ENCODE measurements around the gene DNAJA2.
"Not testable (repeated sequence)": the region's sequence is repeated elsewhere in the genome, so short reads cannot be mapped to it uniquely, and the experiment has no call there.

The DNAJA2 gene

GRCh38 chr16:46947900-46948547, 25.4 kb downstream of the DNAJA2 start:
- Histone ChIP-seq H3K79me2 (ENCODE audit: insufficient read depth, low read length) (no peaks in the 10 kb centered on the region), H3K4me2 (ENCODE audit: low read depth, low read length, poor library complexity, severe bottlenecking) (no peak overlapping the region), H3K36me3 (ENCODE audit: insufficient read depth, low read length) (no peaks in the 10 kb centered on the region), H3F3A (ENCODE audit: low read depth) (no peaks in the 10 kb centered on the region), H2AFZ (ENCODE audit: low read length) (no peak overlapping the region), H3K9me2 (replicated peaks; ENCODE audit: low read depth, low read length) (no peaks in the 10 kb centered on the region), H3K4me3 (ENCODE audit: low read length, poor library complexity, severe bottlenecking) (no peak overlapping the region), H3K27me3 (ENCODE audit: insufficient read depth, low read length, poor library complexity, severe bottlenecking) (no peaks in the 10 kb centered on the region), H3K9me3 (ENCODE audit: insufficient read depth, low read depth, low read length) (no peaks in the 10 kb centered on the region), H4K20me1 (ENCODE audit: insufficient read depth, low read length, poor library complexity, severe bottlenecking) (no peaks in the 10 kb centered on the region), H3K4me1 (ENCODE audit: insufficient read depth, low read length, poor library complexity, severe bottlenecking) (no peaks in the 10 kb centered on the region), H3K9ac (ENCODE audit: low read depth, low read length, poor library complexity, severe bottlenecking) (no peak overlapping the region)
- TF ChIP-seq CTCF (conservative IDR thresholded peaks at IDR 0.05; ENCODE audit: low read length): peak; percentile 75
- TF ChIP-seq EZH2phosphoT487 (IDR thresholded peaks at IDR 0.05; ENCODE audit: borderline replicate concordance): no peak

- not testable (repeated sequence) for H3K9me2 ChIP-seq (replicated peaks; ENCODE audit: low read depth, low read length); H3K9me3 ChIP-seq (ENCODE audit: insufficient read depth, low read depth, low read length); H3K9ac ChIP-seq (ENCODE audit: low read depth, low read length, poor library complexity, severe bottlenecking); H3K4me3 ChIP-seq (ENCODE audit: low read length, poor library complexity, severe bottlenecking); H3K4me2 ChIP-seq (ENCODE audit: low read depth, low read length, poor library complexity, severe bottlenecking); H3F3A ChIP-seq (ENCODE audit: low read depth); H3K4me1 ChIP-seq (ENCODE audit: insufficient read depth, low read length, poor library complexity, severe bottlenecking); H3K36me3 ChIP-seq (ENCODE audit: insufficient read depth, low read length); H2AFZ ChIP-seq (ENCODE audit: low read length); H4K20me1 ChIP-seq (ENCODE audit: insufficient read depth, low read length, poor library complexity, severe bottlenecking); H3K79me2 ChIP-seq (ENCODE audit: insufficient read depth, low read length); H3K27me3 ChIP-seq (ENCODE audit: insufficient read depth, low read length, poor library complexity, severe bottlenecking)
Observed at GRCh38 chr16:46944713-46945112, 28.8 kb downstream of the DNAJA2 start.

- Histone ChIP-seq H3K9me2 (replicated peaks; ENCODE audit: low read depth, low read length) (no peaks in the 10 kb centered on the region), H3K79me2 (ENCODE audit: insufficient read depth, low read length) (no peaks in the 10 kb centered on the region), H3K36me3 (ENCODE audit: insufficient read depth, low read length) (no peaks in the 10 kb centered on the region), H3K4me3 (ENCODE audit: low read length, poor library complexity, severe bottlenecking) (no peak overlapping the region), H3K27me3 (ENCODE audit: insufficient read depth, low read length, poor library complexity, severe bottlenecking) (no peaks in the 10 kb centered on the region), H4K20me1 (ENCODE audit: insufficient read depth, low read length, poor library complexity, severe bottlenecking) (no peaks in the 10 kb centered on the region), H3F3A (ENCODE audit: low read depth) (no peaks in the 10 kb centered on the region), H3K4me1 (ENCODE audit: insufficient read depth, low read length, poor library complexity, severe bottlenecking) (no peaks in the 10 kb centered on the region), H2AFZ (ENCODE audit: low read length) (no peak overlapping the region), H3K4me2 (ENCODE audit: low read depth, low read length, poor library complexity, severe bottlenecking) (no peak overlapping the region), H3K9ac (ENCODE audit: low read depth, low read length, poor library complexity, severe bottlenecking) (no peak overlapping the region), H3K9me3 (ENCODE audit: insufficient read depth, low read depth, low read length) (no peaks in the 10 kb centered on the region)
- TF ChIP-seq CTCF (conservative IDR thresholded peaks at IDR 0.05; ENCODE audit: low read length) (no peak), EZH2phosphoT487 (IDR thresholded peaks at IDR 0.05; ENCODE audit: borderline replicate concordance) (no peak)
Observed at GRCh38 chr16:46937536-46937935, 35.9 kb downstream of the DNAJA2 start.

- Histone ChIP-seq H3K4me3 (ENCODE audit: low read length, poor library complexity, severe bottlenecking) (no peak overlapping the region), H3K36me3 (ENCODE audit: insufficient read depth, low read length) (no peaks in the 10 kb centered on the region), H2AFZ (ENCODE audit: low read length) (no peak overlapping the region), H3K79me2 (ENCODE audit: insufficient read depth, low read length) (no peaks in the 10 kb centered on the region), H4K20me1 (ENCODE audit: insufficient read depth, low read length, poor library complexity, severe bottlenecking) (no peaks in the 10 kb centered on the region), H3K9me2 (replicated peaks; ENCODE audit: low read depth, low read length) (no peaks in the 10 kb centered on the region), H3K27me3 (ENCODE audit: insufficient read depth, low read length, poor library complexity, severe bottlenecking) (no peaks in the 10 kb centered on the region), H3K4me1 (ENCODE audit: insufficient read depth, low read length, poor library complexity, severe bottlenecking) (peaks cover 3% of the 10 kb centered on the region), H3K9me3 (ENCODE audit: insufficient read depth, low read depth, low read length) (no peaks in the 10 kb centered on the region), H3K4me2 (ENCODE audit: low read depth, low read length, poor library complexity, severe bottlenecking) (no peak overlapping the region), H3K9ac (ENCODE audit: low read depth, low read length, poor library complexity, severe bottlenecking) (no peak overlapping the region), H3F3A (ENCODE audit: low read depth) (no peaks in the 10 kb centered on the region)
- TF ChIP-seq CTCF (conservative IDR thresholded peaks at IDR 0.05; ENCODE audit: low read length) (no peak), EZH2phosphoT487 (IDR thresholded peaks at IDR 0.05; ENCODE audit: borderline replicate concordance) (no peak)
Observed at GRCh38 chr16:46932802-46933201, 40.7 kb downstream of the DNAJA2 start.

Data from Loucy (cell line).